Neural progenitor cell (in vitro differentiated cells): ENCODE measurements around the gene ZNF316. TPM values are rescaled to one million over a fixed set of nuclear protein-coding genes. Genes with fewer than 3 reads are reported as not detected.

Experiments
- DNase-seq: peaks from one replicate; pipeline ENCODE4 v3.0.0-alpha.2; 2016; ENCODE audit warnings: low spot score
- H2AFZ ChIP-seq: fragments of 200-600 bp; sonication (generic); replicated peaks from 2 replicates; pipeline ENCODE4 v1.6.1; 2016; ENCODE audit warnings: antibody characterized with exemption
- H3F3A ChIP-seq: fragments of 200-600 bp; sonication (generic); 2 replicates; pipeline ENCODE4 v1.6.1; 2016; ENCODE audit warnings: antibody characterized with exemption, low read depth
- H3K27ac ChIP-seq: fragments of 200-600 bp; sonication (generic); 2 replicates; pipeline ENCODE4 v1.5.1; 2016; ENCODE audit warnings: mild to moderate bottlenecking
- H3K27me3 ChIP-seq: fragments of 200-600 bp; sonication (generic); 2 replicates; pipeline ENCODE4 v1.6.1; 2016; ENCODE audit warnings: mild to moderate bottlenecking, moderate library complexity
- H3K36me3 ChIP-seq: fragments of 200-600 bp; sonication (generic); 2 replicates; pipeline ENCODE4 v1.5.1; 2016
- H3K4me1 ChIP-seq: fragments of 200-600 bp; sonication (generic); 2 replicates; pipeline ENCODE4 v1.6.1; 2016; ENCODE audit warnings: mixed run types
- H3K4me2 ChIP-seq: fragments of 200-600 bp; sonication (generic); 2 replicates; pipeline ENCODE4 v1.6.1; 2016
- H3K4me3 ChIP-seq: fragments of 200-600 bp; sonication (generic); 2 replicates; pipeline ENCODE4 v1.5.1; 2016
- H3K79me2 ChIP-seq: fragments of 200-600 bp; sonication (generic); 2 replicates; pipeline ENCODE4 v1.6.1; 2016; ENCODE audit warnings: low read depth
- H3K9ac ChIP-seq: fragments of 200-600 bp; sonication (generic); 2 replicates; pipeline ENCODE4 v1.6.1; 2016
- H3K9me3 ChIP-seq: fragments of 200-600 bp; sonication (generic); 2 replicates; pipeline ENCODE4 v1.5.1; 2016; ENCODE audit warnings: low read depth
- H4K20me1 ChIP-seq: fragments of 200-600 bp; sonication (generic); 2 replicates; pipeline ENCODE4 v1.6.1; 2016; ENCODE audit warnings: low read depth
- H3K27ac Mint-ChIP-seq: 3 replicates; pipeline ENCODE4 v1.8.0; 2021; ENCODE audit warnings: mixed read lengths
- H3K27me3 Mint-ChIP-seq: 2 replicates; pipeline ENCODE4 v1.8.0; 2022; ENCODE audit warnings: low read depth, mild to moderate bottlenecking, inconsistent platforms, moderate library complexity, mixed read lengths; ENCODE audit not compliant: insufficient read depth
- H3K36me3 Mint-ChIP-seq: 3 replicates; pipeline ENCODE4 v1.8.0; 2021; ENCODE audit warnings: mixed read lengths
- H3K4me1 Mint-ChIP-seq: 3 replicates; pipeline ENCODE4 v1.8.0; 2021; ENCODE audit warnings: mixed read lengths
- H3K4me3 Mint-ChIP-seq: 3 replicates; pipeline ENCODE4 v1.8.0; 2021; ENCODE audit warnings: mild to moderate bottlenecking, moderate library complexity, mixed read lengths
- H3K9me3 Mint-ChIP-seq: 3 replicates; pipeline ENCODE4 v1.8.0; 2020; ENCODE audit warnings: mixed read lengths
- CTCF ChIP-seq: fragments of 200-600 bp; sonication (generic); IDR thresholded peaks from 2 replicates; pipeline ENCODE4 v1.5.1; 2017; ENCODE audit warnings: antibody characterized with exemption, mild to moderate bottlenecking
- EZH2 ChIP-seq: fragments of 200-600 bp; sonication (generic); IDR thresholded peaks from 2 replicates; pipeline ENCODE4 v1.6.1; 2017; ENCODE audit warnings: antibody characterized with exemption, mild to moderate bottlenecking, moderate library complexity
- EZH2phosphoT487 ChIP-seq: fragments of 200-600 bp; sonication (generic); IDR thresholded peaks from 2 replicates; pipeline ENCODE4 v1.6.1; 2017; ENCODE audit warnings: antibody characterized with exemption
- total RNA-seq: library from RNA; depleted of rRNA; stranded (reverse); fragments of >200 nt; gene quantifications from 2 replicates; pipeline ENCODE4 v1.2.3, GENCODE V29; 2015; ENCODE audit warnings: low replicate concordance

The ZNF316 gene
- total RNA-seq, 1 donor from 2014 or later, result 2.2 TPM

- TF ChIP-seq EZH2, result no peak
- no peak for TF ChIP-seq EZH2phosphoT487
- no peak for TF ChIP-seq CTCF
- no peak overlapping the region for H3K9ac ChIP-seq
- no peak overlapping the region for H3K4me2 ChIP-seq
- H3K27me3 Mint-ChIP-seq, result peaks cover 4% of the 10 kb centered on the region
- no peaks in the 10 kb centered on the region for H3K27me3 ChIP-seq
- no peak overlapping the region for H3K27ac Mint-ChIP-seq
- no peaks in the 10 kb centered on the region for H3K9me3 Mint-ChIP-seq
- peaks cover 19% of the 10 kb centered on the region for H3K36me3 Mint-ChIP-seq
- no peak overlapping the region for H3K27ac ChIP-seq
- H2AFZ ChIP-seq, result no peak overlapping the region
- H3K4me3 ChIP-seq, result no peak overlapping the region
- no peak for DNase-seq
- no peaks in the 10 kb centered on the region for H3F3A ChIP-seq
- H3K79me2 ChIP-seq, result no peaks in the 10 kb centered on the region
- H3K4me1 ChIP-seq, result no peaks in the 10 kb centered on the region
- H4K20me1 ChIP-seq, result no peaks in the 10 kb centered on the region
- no peaks in the 10 kb centered on the region for H3K36me3 ChIP-seq
- no peaks in the 10 kb centered on the region for H3K9me3 ChIP-seq
- no peak overlapping the region for H3K4me3 Mint-ChIP-seq
- H3K4me1 Mint-ChIP-seq, result no peaks in the 10 kb centered on the region
These were observed 12.9 kb upstream of the ZNF316 start for GRCh38 chr7:6624246-6624611.

- no peaks in the 10 kb centered on the region for H3K9me3 Mint-ChIP-seq
These were observed 9.1 kb upstream of the ZNF316 start for GRCh38 chr7:6628045-6628444.

GRCh38 chr7:6630007-6630849 lies 6.9 kb upstream of the ZNF316 start:
- no peaks in the 10 kb centered on the region for H3K27me3 ChIP-seq
- H3K9me3 Mint-ChIP-seq, result no peaks in the 10 kb centered on the region
- TF ChIP-seq EZH2 (no peak), CTCF (no peak), EZH2phosphoT487 (no peak)
- H3K4me1 Mint-ChIP-seq, result no peaks in the 10 kb centered on the region
- no peak for DNase-seq
- H3K4me3 Mint-ChIP-seq, result no peak overlapping the region
- no peaks in the 10 kb centered on the region for H3K9me3 ChIP-seq
- H3K36me3 Mint-ChIP-seq, result peaks cover 2% of the 10 kb centered on the region
- no peaks in the 10 kb centered on the region for H4K20me1 ChIP-seq
- H3K4me3 ChIP-seq, result no peak overlapping the region
- H3F3A ChIP-seq, result peaks cover 1% of the 10 kb centered on the region
- no peaks in the 10 kb centered on the region for H3K4me1 ChIP-seq
- no peaks in the 10 kb centered on the region for H3K36me3 ChIP-seq
- peaks cover 6% of the 10 kb centered on the region for H3K27me3 Mint-ChIP-seq
- H3K79me2 ChIP-seq, result no peaks in the 10 kb centered on the region
- H3K27ac Mint-ChIP-seq, result peak overlapping the region; percentile 46
- H3K9ac ChIP-seq, result no peak overlapping the region
- no peak overlapping the region for H2AFZ ChIP-seq
- H3K27ac ChIP-seq, result no peak overlapping the region
- no peak overlapping the region for H3K4me2 ChIP-seq

More at GRCh38 chr7:6628045-6628444, 9.1 kb upstream of the ZNF316 start:
- no peaks in the 10 kb centered on the region for H4K20me1 ChIP-seq
- Mint-ChIP-seq H3K36me3 (peaks cover 8% of the 10 kb centered on the region), H3K27me3 (peaks cover 6% of the 10 kb centered on the region), H3K27ac (no peak overlapping the region), H3K4me3 (no peak overlapping the region), H3K4me1 (no peaks in the 10 kb centered on the region)
- no peak for DNase-seq
- H3K36me3 ChIP-seq, result no peaks in the 10 kb centered on the region
- H2AFZ ChIP-seq, result no peak overlapping the region
- no peak for TF ChIP-seq EZH2phosphoT487
- TF ChIP-seq CTCF, result no peak
- no peak for TF ChIP-seq EZH2
- H3F3A ChIP-seq, result no peaks in the 10 kb centered on the region
- no peak overlapping the region for H3K27ac ChIP-seq
- H3K4me2 ChIP-seq, result no peak overlapping the region
- H3K79me2 ChIP-seq, result no peaks in the 10 kb centered on the region
- no peaks in the 10 kb centered on the region for H3K4me1 ChIP-seq
- H3K9me3 ChIP-seq, result no peaks in the 10 kb centered on the region
- no peaks in the 10 kb centered on the region for H3K27me3 ChIP-seq
- H3K9ac ChIP-seq, result no peak overlapping the region
- no peak overlapping the region for H3K4me3 ChIP-seq
